Nephron progenitor cell (in vitro differentiated cells): Measurements from ENCODE around the gene CFAP46.
"Not testable (repeated sequence)": the region's sequence is repeated elsewhere in the genome, so short reads cannot be mapped to it uniquely, and the experiment has no call there.

Experiments
- DNase-seq: peaks from one replicate; pipeline ENCODE4 v3.0.0; 2021
- H3K27ac Mint-ChIP-seq: 2 replicates; pipeline ENCODE4 v1.8.0; 2021; ENCODE audit warnings: mild to moderate bottlenecking, moderate library complexity, mixed read lengths
- H3K27me3 Mint-ChIP-seq: 2 replicates; pipeline ENCODE4 v1.8.0; 2021; ENCODE audit warnings: mild to moderate bottlenecking, low read depth, mixed read lengths; ENCODE audit not compliant: poor library complexity
- H3K36me3 Mint-ChIP-seq: 2 replicates; pipeline ENCODE4 v1.8.0; 2021; ENCODE audit warnings: low read depth, mixed read lengths
- H3K4me1 Mint-ChIP-seq: 2 replicates; pipeline ENCODE4 v1.8.0; 2021; ENCODE audit warnings: mixed read lengths
- H3K4me3 Mint-ChIP-seq: 2 replicates; pipeline ENCODE4 v1.8.0; 2021; ENCODE audit warnings: mild to moderate bottlenecking, moderate library complexity, mixed read lengths
- H3K9me3 Mint-ChIP-seq: 2 replicates; pipeline ENCODE4 v1.8.0; 2021; ENCODE audit warnings: mild to moderate bottlenecking, moderate library complexity, mixed read lengths
- TF ChIP-seq, protein P1 (sequence below): fragments of 200-600 bp; sonication (generic); IDR thresholded peaks from 2 replicates; pipeline ENCODE4 v1.5.0; 2021; ENCODE audit warnings: antibody characterized with exemption

CFAP46 gene

DNA sequence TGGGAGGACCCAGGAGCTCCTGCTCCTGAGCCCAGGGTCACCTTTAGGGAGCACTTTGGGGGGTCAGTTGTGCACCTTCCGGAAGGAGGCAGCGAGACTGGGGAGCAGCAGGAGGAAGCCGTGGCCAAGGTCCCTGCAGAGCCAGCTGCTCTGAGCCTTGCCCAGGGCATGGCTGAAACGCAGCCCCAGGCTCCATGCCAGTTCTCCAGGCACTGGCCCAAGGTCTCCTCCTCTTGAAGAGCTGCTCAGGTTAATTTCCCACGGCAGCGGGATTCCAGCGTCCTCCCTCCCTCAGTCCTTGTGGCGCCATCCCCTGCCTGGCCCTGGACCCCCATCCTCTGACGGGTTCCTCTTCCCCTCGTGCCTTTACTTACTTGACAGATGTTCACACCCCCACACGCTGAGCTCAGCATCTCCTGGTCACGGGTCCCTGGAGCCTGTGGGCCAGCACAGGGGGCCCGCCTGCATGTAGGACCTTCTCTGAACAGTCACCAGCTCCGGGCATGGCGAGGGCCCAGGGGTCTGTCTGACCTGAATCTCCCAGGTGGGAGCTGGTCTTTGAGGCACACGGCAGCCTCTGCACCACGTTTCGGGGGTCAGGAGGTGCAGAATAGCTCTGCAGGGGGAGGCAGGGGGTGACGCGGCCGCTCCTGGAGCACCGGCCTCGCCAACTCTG is 16.7 kb upstream of the CFAP46 start:
- Mint-ChIP-seq H3K27me3 (peaks cover 32% of the 10 kb centered on the region), H3K27ac (no peak overlapping the region), H3K4me3 (no peak overlapping the region), H3K4me1 (peaks cover 39% of the 10 kb centered on the region), H3K9me3 (no peaks in the 10 kb centered on the region), H3K36me3 (no peaks in the 10 kb centered on the region)
- no peak for DNase-seq
- TF ChIP-seq, protein P1, sequence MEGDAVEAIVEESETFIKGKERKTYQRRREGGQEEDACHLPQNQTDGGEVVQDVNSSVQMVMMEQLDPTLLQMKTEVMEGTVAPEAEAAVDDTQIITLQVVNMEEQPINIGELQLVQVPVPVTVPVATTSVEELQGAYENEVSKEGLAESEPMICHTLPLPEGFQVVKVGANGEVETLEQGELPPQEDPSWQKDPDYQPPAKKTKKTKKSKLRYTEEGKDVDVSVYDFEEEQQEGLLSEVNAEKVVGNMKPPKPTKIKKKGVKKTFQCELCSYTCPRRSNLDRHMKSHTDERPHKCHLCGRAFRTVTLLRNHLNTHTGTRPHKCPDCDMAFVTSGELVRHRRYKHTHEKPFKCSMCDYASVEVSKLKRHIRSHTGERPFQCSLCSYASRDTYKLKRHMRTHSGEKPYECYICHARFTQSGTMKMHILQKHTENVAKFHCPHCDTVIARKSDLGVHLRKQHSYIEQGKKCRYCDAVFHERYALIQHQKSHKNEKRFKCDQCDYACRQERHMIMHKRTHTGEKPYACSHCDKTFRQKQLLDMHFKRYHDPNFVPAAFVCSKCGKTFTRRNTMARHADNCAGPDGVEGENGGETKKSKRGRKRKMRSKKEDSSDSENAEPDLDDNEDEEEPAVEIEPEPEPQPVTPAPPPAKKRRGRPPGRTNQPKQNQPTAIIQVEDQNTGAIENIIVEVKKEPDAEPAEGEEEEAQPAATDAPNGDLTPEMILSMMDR, result no peak

DNA sequence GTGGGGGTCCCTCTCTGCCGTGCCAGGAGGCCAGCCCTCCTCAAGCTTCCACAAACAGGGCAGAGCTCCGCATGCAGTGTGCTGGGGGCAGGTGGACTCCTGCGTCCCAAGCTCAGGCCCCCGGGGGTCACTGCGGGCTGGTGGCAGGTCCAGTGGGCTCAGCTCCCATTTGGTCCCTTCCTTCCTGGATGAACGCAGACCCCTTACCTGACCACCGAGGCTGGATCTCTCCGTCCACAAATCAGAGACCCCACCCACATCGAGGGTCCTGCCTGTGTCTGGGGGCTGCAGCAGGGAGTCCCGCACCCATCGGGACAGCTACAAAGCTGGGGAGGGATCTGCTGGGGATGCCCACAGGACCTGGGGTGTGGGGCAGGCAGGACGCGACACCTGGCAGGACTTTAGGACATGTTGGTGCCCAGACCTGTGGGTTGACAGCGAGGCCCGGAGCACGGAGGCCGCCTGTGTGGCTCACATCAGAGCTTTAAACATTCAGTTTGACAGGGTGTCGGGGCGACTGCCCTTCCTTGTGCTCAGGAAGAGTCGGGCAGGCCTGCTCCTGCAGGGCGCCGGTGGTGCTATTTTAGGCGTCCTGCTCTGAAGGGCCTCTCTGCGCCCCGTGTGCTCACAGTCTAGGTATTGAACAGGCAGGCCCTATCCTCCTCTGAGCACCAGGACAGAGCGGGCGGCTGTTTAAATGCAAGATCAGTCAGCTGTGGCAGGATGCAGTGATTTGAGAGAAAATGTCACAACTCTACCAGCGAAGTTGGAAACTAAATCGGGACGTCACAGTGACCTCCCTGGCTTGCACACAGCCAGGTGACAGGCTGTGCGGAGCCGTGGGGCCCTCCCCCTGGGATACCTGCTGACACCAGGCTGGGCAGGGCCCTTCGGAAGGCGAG is 15.9 kb upstream of the CFAP46 start:
- Mint-ChIP-seq H3K4me3 (no peak overlapping the region), H3K27ac (peak overlapping the region; percentile 32), H3K4me1 (peaks cover 39% of the 10 kb centered on the region), H3K9me3 (no peaks in the 10 kb centered on the region), H3K36me3 (no peaks in the 10 kb centered on the region), H3K27me3 (peaks cover 29% of the 10 kb centered on the region)
- no peak for DNase-seq
- TF ChIP-seq, protein P1, result no peak

DNA sequence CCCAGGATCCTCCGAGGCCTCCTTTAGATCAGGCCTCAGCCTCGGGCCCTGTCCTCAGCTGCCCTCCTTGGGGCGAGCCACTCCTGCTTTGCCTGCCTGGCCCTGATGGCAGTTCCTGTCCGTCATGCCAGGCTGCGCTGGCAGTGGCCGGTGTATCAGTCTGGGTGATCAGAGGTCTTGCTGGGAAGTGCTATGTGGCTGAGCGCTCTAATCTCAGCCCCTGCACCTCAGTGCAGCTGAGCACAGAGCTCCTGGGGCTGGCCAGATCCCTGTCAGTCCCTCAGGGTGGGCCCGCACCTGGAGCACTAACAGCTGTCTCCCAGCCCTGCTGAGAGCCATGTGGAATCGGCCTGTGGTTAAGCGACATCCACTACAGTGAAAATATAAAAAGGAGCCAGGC is 14.8 kb upstream of the CFAP46 start:
- DNase-seq, result no peak
- H3K4me1 Mint-ChIP-seq, result peaks cover 28% of the 10 kb centered on the region
- H3K9me3 Mint-ChIP-seq, result no peaks in the 10 kb centered on the region
- H3K27ac Mint-ChIP-seq, result no peak overlapping the region
- no peak overlapping the region for H3K4me3 Mint-ChIP-seq
- H3K27me3 Mint-ChIP-seq, result peaks cover 24% of the 10 kb centered on the region
- TF ChIP-seq, protein P1, result no peak
- no peaks in the 10 kb centered on the region for H3K36me3 Mint-ChIP-seq

DNA sequence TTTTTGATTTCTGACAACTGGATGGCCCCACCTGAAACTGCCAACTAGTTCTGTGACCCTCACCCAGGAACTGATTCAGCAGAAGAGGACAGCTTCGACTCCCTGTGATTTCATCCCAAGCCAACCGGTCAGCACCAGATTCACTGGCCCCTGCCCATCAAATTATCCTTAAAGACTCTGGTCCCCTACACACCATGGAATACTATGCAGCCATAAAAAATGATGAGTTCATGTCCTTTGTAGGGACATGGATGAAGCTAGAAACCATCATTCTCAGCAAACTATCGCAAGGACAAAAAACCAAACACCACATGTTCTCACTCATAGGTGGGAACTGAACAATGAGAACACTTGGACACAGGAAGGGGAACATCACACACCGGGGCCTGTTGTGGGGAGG is 13.9 kb upstream of the CFAP46 start:
- peaks cover 20% of the 10 kb centered on the region for H3K4me1 Mint-ChIP-seq
- not testable (repeated sequence) for H3K9me3 Mint-ChIP-seq, H3K27ac Mint-ChIP-seq, DNase-seq, H3K4me3 Mint-ChIP-seq, H3K36me3 Mint-ChIP-seq
- H3K27me3 Mint-ChIP-seq, result peaks cover 30% of the 10 kb centered on the region

DNA sequence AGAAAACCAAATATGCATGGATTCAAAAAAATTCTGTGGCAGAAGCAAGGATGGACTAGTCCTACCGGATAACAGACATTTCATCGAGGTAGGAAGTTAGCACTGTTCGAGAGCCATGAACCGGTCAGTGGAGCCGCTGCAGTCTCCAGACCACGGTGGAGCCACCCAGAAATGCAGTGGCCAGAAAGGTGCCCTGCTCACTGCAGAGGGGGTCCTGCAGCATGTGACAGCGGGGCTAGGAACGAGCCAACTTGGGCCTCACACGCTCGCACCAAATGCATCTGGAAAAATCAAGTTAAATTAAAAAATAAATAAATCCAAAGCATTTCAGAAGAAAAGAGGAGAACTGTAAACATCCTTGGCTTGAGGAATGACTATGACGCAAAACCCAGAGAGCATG is 13.1 kb upstream of the CFAP46 start:
- DNase-seq, result no peak
- Mint-ChIP-seq H3K36me3 (no peaks in the 10 kb centered on the region), H3K27ac (no peak overlapping the region), H3K4me1 (peaks cover 17% of the 10 kb centered on the region), H3K4me3 (no peak overlapping the region), H3K27me3 (peaks cover 38% of the 10 kb centered on the region), H3K9me3 (no peaks in the 10 kb centered on the region)
- TF ChIP-seq, protein P1, result no peak

DNA sequence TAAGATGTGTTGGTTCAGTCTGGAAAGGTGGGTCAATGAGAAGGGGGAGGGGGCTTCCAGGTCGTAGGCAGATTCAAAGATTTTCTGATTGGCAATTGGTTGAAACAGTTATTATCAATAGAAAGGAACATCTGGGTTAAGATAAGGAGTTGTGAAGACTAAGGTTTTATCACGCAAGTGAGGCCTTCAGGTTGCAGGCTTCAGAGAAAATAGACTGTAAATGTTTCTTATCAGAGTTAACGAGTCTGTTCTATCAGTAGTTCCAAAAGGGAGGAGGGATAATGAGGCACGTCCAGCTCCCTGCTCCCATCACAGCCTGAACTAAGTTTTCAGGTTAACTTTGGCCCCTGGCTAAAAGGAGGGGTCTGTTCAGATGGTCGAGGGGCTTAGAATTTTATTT is 11.1 kb upstream of the CFAP46 start:
- Mint-ChIP-seq H3K4me1 (peaks cover 2% of the 10 kb centered on the region), H3K27me3 (peaks cover 47% of the 10 kb centered on the region), H3K36me3 (no peaks in the 10 kb centered on the region), H3K4me3 (no peak overlapping the region), H3K27ac (no peak overlapping the region), H3K9me3 (no peaks in the 10 kb centered on the region)
- TF ChIP-seq, protein P1, result no peak
- DNase-seq, result no peak
